SU-DHL-6 (cell line): ENCODE measurements around the gene ERC1.

Experiments used
- H2AFZ ChIP-seq: fragments of 200-600 bp; sonication (generic); 2 replicates; pipeline ENCODE4 v1.6.1; 2014; ENCODE audit warnings: low read depth, mild to moderate bottlenecking, moderate library complexity, mixed read lengths, antibody characterized with exemption, low read length; ENCODE audit not compliant: severe bottlenecking
- H3F3A ChIP-seq: fragments of 200-600 bp; shearing (Covaris generic); 2 replicates; pipeline ENCODE4 v1.6.0; 2016; ENCODE audit warnings: antibody characterized with exemption, mild to moderate bottlenecking; ENCODE audit not compliant: insufficient read depth
- H3K27ac ChIP-seq: fragments of 200-600 bp; sonication (generic); 2 replicates; pipeline ENCODE4 v1.5.1; 2016; ENCODE audit warnings: low read depth, mild to moderate bottlenecking, low read length, moderate library complexity, mixed read lengths
- H3K27me3 ChIP-seq: fragments of 200-600 bp; sonication (generic), shearing (Covaris generic); 2 replicates; pipeline ENCODE4 v1.6.0; 2014; ENCODE audit warnings: mild to moderate bottlenecking, low read length
- H3K36me3 ChIP-seq: fragments of 200-600 bp; sonication (generic); 2 replicates; pipeline ENCODE4 v1.6.1; 2014; ENCODE audit warnings: mild to moderate bottlenecking, low read length, mixed read lengths
- H3K4me2 ChIP-seq: fragments of 300-600, 200-600 bp; shearing (Covaris generic), sonication (generic); 2 replicates; pipeline ENCODE4 v1.6.0; 2014; ENCODE audit warnings: low read length, low read depth, mild to moderate bottlenecking; ENCODE audit not compliant: poor library complexity, severe bottlenecking
- H3K4me3 ChIP-seq: fragments of 200-600 bp; sonication (generic); 2 replicates; pipeline ENCODE4 v1.5.1; 2014; ENCODE audit warnings: antibody characterized with exemption, low read length, mild to moderate bottlenecking, mixed read lengths; ENCODE audit not compliant: insufficient read depth, poor library complexity, severe bottlenecking
- H3K79me2 ChIP-seq: fragments of 200-600 bp; sonication (generic); 2 replicates; pipeline ENCODE4 v1.6.1; 2014; ENCODE audit warnings: mild to moderate bottlenecking, low read length, moderate library complexity; ENCODE audit not compliant: insufficient read depth
- H3K9ac ChIP-seq: fragments of 200-600 bp; sonication (generic); 2 replicates; pipeline ENCODE4 v1.7.0; 2014; ENCODE audit warnings: mild to moderate bottlenecking, low read length
- H3K9me2 ChIP-seq: fragments of 200-600 bp; sonication (generic); replicated peaks from 2 replicates; pipeline ENCODE4 v1.6.1; 2014; ENCODE audit warnings: low read length; ENCODE audit not compliant: insufficient read depth
- H3K9me3 ChIP-seq: fragments of 200-600 bp; sonication (generic); 2 replicates; pipeline ENCODE4 v1.6.1; 2014; ENCODE audit warnings: low read length, mixed read lengths; ENCODE audit not compliant: insufficient read depth
- H4K20me1 ChIP-seq: fragments of 200-600 bp; sonication (generic); 2 replicates; pipeline ENCODE4 v1.6.1; 2014; ENCODE audit warnings: low read depth, mild to moderate bottlenecking, antibody characterized with exemption, low read length, moderate library complexity, mixed read lengths
- EZH2phosphoT487 ChIP-seq: fragments of 200-600 bp; sonication (generic), shearing (Covaris generic); conservative IDR thresholded peaks from 2 replicates; pipeline ENCODE4 v1.6.1; 2018; ENCODE audit warnings: mild to moderate bottlenecking, antibody characterized with exemption, low read length, moderate library complexity, mixed read lengths
- TF ChIP-seq, protein P1 (sequence below): fragments of 200-600 bp; sonication (generic); IDR thresholded peaks from one replicate; pipeline ENCODE4 v1.5.1; 2017; ENCODE audit warnings: antibody characterized with exemption, mild to moderate bottlenecking, low read length, moderate library complexity; ENCODE audit not compliant: insufficient read depth, poor library complexity, severe bottlenecking

The ERC1 gene

GRCh38 chr12:1184402-1184801, 193.4 kb downstream of the ERC1 start:
- no peaks in the 10 kb centered on the region for H3K9me2 ChIP-seq
- H3K4me2 ChIP-seq = no peak overlapping the region
- no peaks in the 10 kb centered on the region for H3F3A ChIP-seq
- TF ChIP-seq EZH2phosphoT487 = no peak
- TF ChIP-seq, protein P1, sequence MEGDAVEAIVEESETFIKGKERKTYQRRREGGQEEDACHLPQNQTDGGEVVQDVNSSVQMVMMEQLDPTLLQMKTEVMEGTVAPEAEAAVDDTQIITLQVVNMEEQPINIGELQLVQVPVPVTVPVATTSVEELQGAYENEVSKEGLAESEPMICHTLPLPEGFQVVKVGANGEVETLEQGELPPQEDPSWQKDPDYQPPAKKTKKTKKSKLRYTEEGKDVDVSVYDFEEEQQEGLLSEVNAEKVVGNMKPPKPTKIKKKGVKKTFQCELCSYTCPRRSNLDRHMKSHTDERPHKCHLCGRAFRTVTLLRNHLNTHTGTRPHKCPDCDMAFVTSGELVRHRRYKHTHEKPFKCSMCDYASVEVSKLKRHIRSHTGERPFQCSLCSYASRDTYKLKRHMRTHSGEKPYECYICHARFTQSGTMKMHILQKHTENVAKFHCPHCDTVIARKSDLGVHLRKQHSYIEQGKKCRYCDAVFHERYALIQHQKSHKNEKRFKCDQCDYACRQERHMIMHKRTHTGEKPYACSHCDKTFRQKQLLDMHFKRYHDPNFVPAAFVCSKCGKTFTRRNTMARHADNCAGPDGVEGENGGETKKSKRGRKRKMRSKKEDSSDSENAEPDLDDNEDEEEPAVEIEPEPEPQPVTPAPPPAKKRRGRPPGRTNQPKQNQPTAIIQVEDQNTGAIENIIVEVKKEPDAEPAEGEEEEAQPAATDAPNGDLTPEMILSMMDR = no peak
- H2AFZ ChIP-seq = no peak overlapping the region
- no peak overlapping the region for H3K4me3 ChIP-seq
- H4K20me1 ChIP-seq = no peaks in the 10 kb centered on the region
- no peaks in the 10 kb centered on the region for H3K9me3 ChIP-seq
- no peak overlapping the region for H3K9ac ChIP-seq
- no peaks in the 10 kb centered on the region for H3K27me3 ChIP-seq
- no peak overlapping the region for H3K27ac ChIP-seq
- 0 out of 2 replicates have a peak, but pooled peaks cover 2% of the 10 kb centered on the region for H3K36me3 ChIP-seq
- H3K79me2 ChIP-seq = no peaks in the 10 kb centered on the region

GRCh38 chr12:1185460-1186182, 194.6 kb downstream of the ERC1 start:
- H3F3A ChIP-seq = no peaks in the 10 kb centered on the region

DNA sequence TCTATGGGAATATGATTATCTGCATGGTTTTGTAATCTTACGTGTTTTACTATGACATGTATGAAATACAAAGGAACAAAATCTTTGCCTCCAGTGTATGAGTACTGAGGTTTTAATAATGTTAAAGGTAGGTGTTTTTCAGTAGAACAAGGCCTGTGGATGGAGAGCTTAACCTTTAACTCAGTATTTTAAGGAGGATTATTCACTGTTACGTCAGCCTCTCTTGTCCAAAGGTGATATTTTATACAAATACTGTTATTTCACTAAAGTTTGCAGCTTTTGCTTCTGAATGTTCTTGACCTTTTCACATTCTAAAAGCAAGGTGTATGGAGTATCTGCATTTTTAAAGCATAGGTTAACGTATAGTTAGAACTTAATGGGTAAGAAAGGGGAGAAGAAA, 195.3 kb downstream of the ERC1 start:
- no peaks in the 10 kb centered on the region for H3K9me2 ChIP-seq
- peaks cover 5% of the 10 kb centered on the region; the same call in 1 of the 2 replicates for H3K36me3 ChIP-seq

More at GRCh38 chr12:1185460-1186182, 194.6 kb downstream of the ERC1 start:
- TF ChIP-seq EZH2phosphoT487 = no peak
- TF ChIP-seq, protein P1 = no peak
- Histone ChIP-seq H3K4me2 (no peak overlapping the region), H2AFZ (no peak overlapping the region), H3K27me3 (no peaks in the 10 kb centered on the region), H3K9ac (no peak overlapping the region), H3K9me2 (no peaks in the 10 kb centered on the region), H3K4me3 (no peak overlapping the region), H3K36me3 (peaks cover 5% of the 10 kb centered on the region; the same call in 1 of the 2 replicates), H3K27ac (no peak overlapping the region), H4K20me1 (no peaks in the 10 kb centered on the region), H3K79me2 (no peaks in the 10 kb centered on the region), H3K9me3 (no peaks in the 10 kb centered on the region)

More for the DNA sequence above, 195.3 kb downstream of the ERC1 start:
- H3K9me3 ChIP-seq = no peaks in the 10 kb centered on the region
- H2AFZ ChIP-seq = no peak overlapping the region
- H3F3A ChIP-seq = no peaks in the 10 kb centered on the region
- no peak overlapping the region for H3K9ac ChIP-seq
- H4K20me1 ChIP-seq = no peaks in the 10 kb centered on the region
- no peaks in the 10 kb centered on the region for H3K79me2 ChIP-seq
- H3K4me3 ChIP-seq = no peak overlapping the region
- H3K4me2 ChIP-seq = no peak overlapping the region
- TF ChIP-seq EZH2phosphoT487 = no peak
- TF ChIP-seq, protein P1 = no peak
- H3K27me3 ChIP-seq = no peaks in the 10 kb centered on the region
- no peak overlapping the region for H3K27ac ChIP-seq
